GM19467 (cell line): ENCODE results near the gene HPCAL4.

Source experiments
- ATAC-seq: cut with Tn5 transposase; IDR thresholded peaks from one replicate; pipeline ENCODE4 v1.9.1; 2021; ENCODE audit warnings: mild to moderate bottlenecking, moderate library complexity; ENCODE audit not compliant: unreplicated experiment

Gene HPCAL4

DNA sequence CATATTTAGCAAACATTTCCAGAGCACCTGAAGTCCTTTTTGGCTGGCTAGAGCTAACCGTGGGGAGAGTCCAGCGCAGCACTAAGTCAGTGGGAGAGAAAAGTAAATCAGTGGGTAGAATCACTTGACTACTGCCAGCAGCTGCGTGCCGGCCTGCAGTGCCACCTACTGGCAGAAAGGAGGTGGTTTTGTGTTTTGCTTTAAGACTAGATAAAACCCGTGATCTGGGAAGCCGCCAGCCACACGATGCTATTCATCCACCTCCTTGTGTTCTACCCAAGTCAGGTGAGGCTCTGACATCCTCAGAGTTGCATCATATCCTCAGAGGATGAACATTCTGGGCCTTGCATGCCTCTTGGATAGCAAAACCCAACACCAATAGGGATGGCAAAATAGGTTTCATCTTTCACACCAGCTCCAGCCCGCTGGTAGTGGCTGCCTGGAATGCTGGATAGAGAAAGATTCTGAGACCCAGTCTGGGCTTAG is 37.6 kb downstream of the HPCAL4 start:
- ATAC-seq = no peak

DNA sequence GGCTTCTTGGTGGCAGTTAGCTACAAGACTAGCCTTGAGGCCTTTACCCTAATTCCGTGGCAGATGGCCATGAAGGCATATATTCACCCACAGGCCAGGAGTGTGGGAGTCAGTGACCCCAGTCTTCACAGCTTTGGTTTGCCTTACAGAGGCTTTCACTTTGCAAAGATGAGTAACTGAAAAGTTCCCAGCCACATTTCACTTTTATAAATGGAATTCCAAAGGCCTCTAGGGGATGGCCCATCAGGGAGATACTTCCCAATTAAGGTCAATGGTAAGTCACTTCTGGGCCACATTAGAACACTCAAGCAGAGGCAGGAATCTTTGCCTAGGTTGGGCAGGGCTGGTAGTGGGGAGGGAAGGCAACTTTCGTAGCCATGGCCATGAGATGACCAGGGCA is 38.7 kb downstream of the HPCAL4 start:
- ATAC-seq = no peak

DNA sequence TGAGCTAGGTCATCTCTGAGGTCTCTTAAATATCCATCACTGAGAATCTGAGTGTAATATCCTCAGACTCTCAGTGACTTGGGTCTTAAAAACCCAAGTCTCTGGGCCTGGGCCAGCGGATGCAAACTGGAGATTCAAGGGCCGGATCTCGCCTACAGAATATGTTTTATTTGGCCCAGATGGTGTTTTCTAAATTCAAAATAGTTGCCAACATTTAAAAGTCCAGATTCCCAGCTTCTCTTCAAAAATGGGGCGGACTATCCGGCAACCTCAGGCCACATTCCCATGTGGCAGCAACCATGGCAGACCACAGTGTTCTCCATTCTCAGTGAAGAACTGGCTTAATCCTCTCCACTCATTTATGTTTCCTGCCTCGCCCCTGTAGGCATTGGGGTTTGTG is 39.1 kb downstream of the HPCAL4 start:
- ATAC-seq = no peak

DNA sequence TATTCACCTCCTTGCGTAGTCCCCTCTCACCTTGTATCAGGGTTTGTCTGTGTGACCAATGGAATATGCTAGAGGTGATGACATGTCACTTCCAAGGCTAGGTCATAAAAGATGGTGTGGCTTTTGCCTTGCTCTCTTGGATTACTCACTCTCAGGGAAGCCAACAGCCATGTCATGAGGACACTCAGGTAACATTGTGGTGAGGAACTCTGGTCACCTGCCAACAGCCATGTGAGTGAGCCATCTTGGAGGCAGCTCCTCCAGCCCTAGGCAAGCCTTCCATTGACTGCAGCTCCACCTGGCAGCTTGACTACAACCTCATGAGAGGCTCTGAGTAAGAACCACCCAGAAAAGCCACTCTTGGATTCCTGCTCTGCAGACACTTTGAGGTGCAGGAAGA is 40.8 kb downstream of the HPCAL4 start:
- no peak for ATAC-seq

DNA sequence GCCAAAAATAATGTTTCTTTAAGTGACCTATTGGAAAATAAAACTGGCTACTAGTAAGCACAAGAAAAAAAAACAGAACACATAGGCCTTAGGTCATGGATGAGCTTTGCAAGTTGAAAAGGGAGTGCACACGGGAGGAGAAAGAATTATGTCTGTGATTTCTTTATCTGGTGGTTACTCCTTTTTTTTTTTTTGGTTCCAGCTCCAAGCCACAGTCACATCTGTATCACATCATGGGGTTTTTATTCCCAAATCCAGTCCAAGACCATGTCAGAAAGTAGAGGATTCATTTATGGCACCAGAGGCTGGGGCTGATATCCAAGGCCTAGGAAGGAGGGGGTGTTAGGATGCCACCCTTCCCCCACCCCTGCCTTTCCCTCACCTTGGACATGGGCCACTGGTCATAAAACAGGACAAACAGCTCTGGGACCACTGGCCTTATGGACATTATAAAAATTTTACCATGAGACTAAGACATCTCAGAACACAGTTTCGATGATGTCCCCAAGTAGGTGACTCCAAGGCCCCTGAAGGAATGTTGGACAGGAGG is 41.5 kb downstream of the HPCAL4 start:
- no peak for ATAC-seq

DNA sequence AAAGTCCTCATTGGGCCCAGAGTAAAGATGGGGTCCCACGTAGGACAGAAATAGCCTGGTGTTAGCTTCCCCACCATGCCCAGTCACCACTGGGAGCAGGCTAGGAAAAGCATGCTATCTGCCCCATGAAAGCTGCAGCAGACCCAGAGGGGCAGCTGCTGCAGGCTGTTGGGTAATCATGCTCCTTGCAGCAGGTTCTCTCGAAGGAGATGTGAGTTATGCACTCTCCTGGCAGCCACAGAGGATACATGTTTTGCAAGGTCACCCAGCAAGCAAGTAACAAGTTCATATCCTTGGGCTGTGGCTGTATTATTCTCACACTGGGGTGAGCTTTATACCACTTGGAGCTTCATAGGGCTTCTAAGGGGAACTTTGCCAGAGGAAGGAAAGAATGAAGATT is 42.7 kb downstream of the HPCAL4 start:
- no peak for ATAC-seq

DNA sequence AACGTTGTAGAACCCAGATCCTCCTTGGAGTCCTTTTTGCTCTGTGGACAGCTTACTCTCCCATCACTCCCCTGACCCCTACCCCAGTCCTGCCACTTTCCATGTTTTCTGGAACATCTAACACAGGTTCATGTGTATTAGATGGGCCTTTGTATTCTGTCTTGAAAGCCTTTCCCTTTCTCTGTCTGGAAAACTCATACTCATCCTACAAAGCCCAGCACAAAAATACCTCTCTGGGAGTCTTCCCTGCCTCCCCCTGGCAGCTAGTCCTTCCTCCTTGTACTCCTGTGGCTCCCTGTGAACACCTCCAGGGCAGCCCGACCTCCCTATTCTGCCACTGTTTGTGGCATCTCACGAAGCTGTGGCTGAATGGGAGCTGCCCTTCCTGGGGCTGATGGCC is 44.0 kb downstream of the HPCAL4 start:
- ATAC-seq = no peak

DNA sequence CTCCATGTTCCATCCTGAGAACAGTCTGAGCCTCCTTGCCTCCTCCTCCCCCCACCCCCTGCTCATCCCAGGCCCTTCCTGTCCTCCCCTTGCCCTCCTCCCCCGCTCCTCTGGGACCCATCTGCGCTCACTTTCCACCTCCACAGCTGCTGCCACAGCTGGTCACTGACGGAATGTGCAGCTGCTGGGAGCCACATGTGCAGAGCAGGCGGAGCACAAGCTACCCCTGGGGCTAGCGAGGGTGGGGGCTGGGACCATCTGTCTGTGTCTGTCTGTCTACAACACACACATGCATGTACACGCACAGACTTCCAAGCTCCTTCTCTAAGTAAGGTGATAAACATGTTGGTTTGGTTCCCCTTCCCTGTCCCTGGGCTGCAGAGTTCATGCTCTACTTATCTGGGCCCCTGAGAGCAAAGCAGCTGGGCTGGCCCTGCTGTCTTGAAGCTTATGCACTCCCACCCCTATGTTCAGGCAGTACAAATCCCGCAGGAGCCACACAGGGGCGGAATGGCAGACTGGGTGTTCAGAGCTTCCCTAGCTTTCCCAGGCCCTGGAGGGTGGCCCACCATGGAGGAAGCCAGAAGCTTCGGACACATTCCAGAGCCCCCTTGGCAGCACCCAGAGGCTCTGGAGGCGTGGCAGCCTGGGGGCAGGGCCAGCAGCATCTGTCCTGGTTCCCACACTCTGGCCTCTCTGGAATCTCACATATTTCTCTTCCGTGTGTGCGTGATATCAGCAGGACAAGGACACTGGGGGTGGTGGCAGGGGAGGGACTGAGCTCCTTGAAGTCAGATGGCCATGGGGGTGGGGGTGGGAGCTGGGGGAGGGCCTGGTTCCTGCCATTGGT is 44.8 kb downstream of the HPCAL4 start:
- no peak for ATAC-seq

DNA sequence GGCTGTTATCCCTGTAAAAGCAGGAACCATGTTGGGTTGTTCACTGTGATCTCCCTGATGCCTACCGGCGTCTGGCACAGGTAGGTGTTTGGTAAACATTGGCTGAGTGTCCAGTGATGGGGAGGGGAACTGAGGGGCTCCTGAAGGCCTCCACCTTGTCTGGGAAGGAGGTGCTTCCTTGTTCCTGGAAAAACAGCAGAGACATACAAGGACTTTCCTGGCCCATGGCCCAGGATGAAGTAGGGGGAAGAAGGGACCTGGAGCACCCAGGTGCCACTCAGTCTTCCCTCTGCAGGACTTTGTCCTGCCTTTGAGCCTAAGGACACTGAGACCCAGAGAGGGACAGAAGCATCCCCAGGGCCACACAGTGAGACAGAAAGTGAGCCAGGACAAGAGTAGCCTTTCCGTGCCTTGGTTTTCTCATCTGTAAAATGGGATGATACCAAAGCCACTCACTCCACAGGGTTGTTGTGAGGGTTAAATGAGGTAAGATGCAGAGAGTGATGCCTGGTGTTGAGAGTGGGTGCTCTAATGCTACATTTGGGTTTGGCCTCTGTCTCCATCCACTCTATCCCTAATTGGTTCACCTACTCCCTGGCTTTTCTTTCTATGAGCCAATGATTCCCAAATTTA is 45.7 kb downstream of the HPCAL4 start:
- no peak for ATAC-seq

DNA sequence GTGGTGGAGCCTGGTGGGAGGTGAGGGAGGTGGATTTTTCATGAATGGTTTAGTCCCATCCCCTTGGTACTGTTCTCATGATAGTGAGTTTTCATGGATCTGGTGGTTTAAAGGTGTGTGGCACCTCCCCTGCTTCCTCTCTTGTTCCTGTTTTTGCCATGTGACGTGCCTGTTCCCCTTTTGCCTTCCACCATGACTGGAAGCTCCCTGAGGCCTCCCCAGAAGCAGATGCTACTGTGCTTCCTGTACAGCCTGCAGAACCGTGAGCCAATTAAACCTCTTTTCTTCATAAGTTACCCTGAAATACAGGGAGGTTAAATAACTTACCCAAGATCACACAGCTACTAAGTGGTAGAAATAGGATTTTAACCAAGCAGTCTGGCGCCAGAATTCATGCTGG is 47.5 kb downstream of the HPCAL4 start:
- ATAC-seq = no peak

DNA sequence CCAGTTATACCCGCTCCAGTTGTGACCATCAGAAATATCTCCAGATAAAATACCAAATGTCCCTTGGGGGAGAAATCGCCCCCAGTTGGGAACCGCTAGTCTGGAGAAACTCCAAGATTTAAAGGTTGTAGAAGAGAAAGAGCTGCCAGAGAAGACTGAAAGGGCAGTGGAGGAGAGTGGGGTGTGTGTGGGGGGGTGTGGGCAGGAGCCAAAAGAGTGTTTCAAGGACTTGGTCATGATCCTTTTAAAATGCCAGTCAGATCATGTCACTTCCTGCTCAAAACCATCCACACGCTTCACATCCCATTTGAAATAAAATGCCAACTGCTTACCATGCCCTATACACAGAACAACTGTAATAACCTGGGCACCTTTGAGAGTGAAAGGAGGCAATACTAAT is 48.4 kb downstream of the HPCAL4 start:
- ATAC-seq = no peak

DNA sequence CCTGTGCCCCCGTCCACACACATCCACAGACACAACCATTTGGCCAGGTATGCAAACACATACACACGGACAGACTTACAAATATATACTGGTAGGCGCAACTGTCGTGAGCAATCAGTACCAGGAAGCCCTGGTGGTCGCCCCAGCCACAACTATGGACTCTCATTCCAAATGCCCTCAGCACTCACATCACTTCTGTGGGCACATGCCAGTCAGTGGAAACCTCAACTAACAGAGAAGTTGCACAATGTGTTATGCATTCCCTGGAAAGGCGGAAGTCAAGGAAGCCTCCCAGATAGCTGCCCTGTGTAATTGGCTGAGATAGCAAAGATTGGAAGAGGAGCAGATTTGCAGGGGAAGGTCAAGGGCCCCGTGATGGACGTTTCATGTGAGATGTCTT is 50.4 kb downstream of the HPCAL4 start:
- ATAC-seq = no peak

DNA sequence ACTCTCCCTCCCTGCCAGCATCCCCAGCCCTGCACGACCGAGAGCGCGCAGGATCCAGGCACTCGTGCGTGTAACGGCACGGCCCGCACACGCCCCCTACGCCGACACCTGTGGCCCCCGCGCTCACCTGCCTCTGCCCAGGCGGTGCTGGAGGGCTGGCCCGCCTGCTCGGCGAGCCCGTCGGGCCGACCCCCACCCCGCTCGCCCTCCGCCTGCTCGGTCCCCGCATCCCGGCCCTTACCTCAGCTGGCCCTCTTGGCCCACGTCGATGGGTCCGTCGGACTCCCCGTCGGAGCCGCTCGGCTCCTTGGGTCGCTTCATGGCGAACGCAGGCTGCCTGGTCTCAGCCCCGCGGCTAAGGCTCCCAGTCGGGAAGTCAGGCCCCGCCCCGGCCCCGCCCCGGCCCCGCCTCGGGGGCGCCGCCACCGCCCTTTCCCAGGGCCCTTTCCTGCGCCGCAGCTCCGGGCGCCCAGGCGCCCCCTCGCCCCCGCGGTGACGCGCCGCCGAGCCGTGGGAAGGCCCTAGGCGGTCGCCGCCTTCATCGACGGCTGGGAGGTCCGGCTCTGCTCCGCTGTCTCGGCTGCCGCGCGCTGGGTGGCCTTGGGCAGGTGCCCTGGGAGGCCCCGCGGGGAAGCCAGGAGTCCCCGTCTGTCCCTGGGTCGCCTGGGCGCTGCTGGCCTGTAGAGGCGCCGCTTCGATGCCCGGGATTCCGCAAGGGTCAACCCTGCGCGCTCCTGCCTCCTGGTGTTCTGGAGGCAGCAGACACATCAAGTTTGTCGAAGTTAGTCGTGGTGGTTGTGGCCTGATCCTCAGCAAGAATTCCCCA is 51.7 kb downstream of the HPCAL4 start, which contains the start of gene HEYL:
Gene HEYL, minus strand, starts transcription at position 339 of the 826 bp plus-strand sequence. Its CDS starts 18 bp downstream, at position 321.
- ATAC-seq = no peak

DNA sequence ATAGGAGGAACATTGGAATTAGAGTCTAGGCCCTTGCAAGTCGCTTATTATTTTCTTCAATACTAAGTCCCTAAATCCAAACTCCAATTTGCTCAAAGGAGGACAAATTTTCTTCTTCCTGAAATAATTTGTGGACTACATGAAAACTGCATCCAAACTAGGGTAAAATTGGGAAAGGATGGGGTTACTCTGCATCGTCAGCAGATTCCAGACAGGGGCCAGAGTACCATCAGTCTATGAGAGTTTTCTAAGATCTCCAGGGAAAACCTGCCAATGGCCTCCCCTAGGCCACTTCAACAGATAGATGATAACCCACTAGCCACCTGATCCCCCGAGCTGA is 52.3 kb downstream of the HPCAL4 start:
- ATAC-seq = no peak

DNA sequence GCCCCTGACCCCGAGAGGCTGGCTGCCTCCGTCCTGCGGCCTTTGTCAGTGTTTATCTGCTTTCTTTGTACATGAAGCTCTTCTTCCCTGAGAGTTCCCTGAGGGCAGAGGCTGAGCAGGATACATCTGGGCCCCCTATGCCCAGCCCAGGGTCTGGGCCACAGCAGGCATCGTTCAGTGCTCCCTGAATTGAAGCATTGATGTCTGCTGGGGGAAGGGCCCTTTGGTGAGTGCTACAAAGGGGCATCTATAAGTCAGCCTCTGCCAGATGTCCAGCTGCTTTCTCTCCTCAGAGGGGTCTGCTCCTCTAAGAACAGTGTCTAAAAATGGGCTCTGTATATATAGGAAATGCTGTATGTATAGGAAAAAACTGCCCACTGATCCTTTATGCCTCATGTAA is 53.9 kb downstream of the HPCAL4 start:
- ATAC-seq = no peak

DNA sequence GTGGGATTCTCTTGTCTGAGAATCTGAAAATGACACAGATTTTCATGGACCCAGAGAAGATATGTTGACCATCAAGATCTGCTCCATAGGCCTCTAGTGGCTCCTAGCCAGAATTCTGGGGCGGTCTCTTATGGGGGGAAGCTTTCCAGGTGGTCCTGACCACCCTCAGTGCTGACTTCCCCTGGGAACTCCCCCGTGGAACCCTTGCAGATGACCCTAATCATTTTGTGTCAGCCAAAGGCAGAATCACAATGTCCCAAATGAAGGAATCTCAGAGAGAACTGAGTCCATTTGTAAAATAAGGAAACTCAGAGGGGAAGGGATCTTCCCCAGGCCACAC is 55.4 kb downstream of the HPCAL4 start:
- no peak for ATAC-seq

DNA sequence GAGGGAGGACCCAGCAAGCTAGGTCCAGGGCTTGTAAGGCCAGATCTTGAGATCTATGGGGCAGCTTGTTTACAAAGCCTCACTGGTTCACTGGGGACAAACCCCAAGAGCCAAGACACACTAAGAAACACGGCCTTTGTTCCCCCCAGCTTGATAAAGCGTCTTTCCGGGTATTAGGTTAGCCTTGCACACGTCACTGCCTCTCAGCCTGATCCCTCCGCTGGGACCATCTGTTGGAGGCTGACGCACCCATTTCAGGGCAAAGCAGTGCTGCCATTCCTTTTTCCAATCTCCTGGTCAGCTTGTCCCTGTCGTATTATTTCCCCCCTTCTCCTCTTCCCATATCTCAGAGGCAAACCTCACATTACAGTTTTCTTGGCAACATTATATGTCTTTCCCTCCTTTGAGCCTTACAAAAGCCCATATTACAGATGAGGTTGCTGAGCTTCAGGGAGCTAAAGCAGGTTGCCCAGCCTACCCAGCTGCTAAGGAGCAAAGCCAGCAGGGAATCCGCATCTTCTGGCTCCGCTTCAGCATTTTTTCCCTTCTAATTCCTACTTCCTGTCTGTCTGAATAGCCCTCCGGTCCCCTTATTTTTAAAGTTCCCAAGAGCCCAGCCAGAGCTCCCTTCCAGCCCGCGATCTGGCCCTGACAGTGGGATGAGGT is 55.9 kb downstream of the HPCAL4 start:
- no peak for ATAC-seq

DNA sequence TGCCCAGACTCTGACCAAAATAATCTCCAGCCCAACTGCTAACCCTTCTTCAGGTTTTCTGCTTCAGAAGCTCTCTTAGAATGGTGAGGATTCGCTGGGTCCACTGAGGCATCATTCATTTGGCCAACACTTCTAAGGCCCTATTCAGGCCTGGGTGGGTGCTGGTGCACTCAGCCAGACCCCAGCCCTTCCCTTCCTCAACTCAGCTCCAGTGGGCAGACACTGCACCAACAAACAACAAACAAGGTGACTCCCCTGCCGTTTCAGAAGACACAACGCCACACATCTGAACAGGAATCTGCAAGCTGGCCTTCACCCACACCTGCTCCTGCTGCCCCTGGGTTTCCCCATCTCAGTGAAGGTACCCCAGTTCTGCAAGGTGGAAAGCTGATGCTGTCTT is 57.8 kb downstream of the HPCAL4 start:
- no peak for ATAC-seq

DNA sequence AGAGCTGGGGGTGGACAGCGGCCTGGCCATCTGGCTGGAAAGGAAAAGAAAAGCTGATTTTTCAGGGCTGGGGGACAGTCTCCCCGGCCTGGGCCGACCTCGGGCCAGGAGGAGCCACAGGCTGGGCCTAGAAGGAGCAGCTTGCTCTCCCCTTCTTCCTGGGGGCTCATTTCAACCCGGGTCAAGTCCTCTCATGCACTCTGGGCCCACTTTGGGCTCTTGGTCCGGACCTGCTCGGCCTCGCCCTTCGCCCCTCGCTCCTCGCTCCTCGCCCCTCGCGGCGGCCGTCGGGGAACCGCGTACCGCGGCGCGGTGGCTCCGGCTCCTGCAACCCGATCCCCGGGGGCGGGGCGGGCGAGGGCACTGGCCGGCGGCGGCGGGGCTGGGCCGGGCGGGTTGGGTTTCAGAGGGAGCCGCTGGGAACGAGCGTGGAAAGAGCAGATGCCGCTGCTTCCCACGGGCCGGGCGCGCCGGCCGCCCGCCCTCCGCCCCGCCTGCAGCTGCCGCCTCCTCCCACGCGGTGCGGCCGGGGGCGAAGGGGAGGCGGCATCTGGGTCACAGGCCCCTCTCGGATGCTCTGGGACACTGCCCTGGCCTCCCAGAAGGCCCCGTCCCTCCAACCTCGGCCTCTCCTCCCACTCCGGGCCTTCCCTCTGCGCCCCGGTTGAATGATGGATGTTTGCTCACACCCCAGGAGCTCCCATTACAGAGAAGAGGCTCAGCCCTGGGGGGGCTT is 58.4 kb downstream of the HPCAL4 start:
- no peak for ATAC-seq

DNA sequence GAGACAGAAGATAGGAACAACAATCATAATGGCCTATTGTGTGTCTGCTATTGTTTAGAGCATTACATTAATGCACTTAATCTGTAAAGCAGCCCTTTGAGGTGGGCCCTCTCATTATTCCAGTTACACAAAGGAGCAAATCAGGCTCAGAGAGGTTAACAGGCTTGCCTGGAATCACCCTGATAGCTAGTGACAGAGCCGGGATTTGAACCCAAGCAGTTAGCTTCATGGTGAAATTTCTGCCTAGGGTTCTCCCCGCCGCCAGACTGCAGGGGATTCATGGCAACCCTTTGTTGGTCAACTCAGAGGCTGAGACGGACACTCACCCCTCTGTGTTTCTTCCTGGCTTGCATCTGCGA is 58.9 kb downstream of the HPCAL4 start:
- no peak for ATAC-seq
